Stimulated activated CD4-positive, alpha-beta T cell treated with anti-CD3 and anti-CD28 coated beads, Interleukin-12 subunit alpha, Interleukin-12 subunit beta, amount 100 ng/mL, for 4 hours (primary cell): Measurements from ENCODE around the gene CACNA1C.
"Not testable (repeated sequence)": the region's sequence is repeated elsewhere in the genome, so short reads cannot be mapped to it uniquely, and the experiment has no call there.

Experiments
- DNase-seq: peaks from one replicate; pipeline ENCODE4 v3.0.0-alpha.2; 2020

CACNA1C gene

DNA sequence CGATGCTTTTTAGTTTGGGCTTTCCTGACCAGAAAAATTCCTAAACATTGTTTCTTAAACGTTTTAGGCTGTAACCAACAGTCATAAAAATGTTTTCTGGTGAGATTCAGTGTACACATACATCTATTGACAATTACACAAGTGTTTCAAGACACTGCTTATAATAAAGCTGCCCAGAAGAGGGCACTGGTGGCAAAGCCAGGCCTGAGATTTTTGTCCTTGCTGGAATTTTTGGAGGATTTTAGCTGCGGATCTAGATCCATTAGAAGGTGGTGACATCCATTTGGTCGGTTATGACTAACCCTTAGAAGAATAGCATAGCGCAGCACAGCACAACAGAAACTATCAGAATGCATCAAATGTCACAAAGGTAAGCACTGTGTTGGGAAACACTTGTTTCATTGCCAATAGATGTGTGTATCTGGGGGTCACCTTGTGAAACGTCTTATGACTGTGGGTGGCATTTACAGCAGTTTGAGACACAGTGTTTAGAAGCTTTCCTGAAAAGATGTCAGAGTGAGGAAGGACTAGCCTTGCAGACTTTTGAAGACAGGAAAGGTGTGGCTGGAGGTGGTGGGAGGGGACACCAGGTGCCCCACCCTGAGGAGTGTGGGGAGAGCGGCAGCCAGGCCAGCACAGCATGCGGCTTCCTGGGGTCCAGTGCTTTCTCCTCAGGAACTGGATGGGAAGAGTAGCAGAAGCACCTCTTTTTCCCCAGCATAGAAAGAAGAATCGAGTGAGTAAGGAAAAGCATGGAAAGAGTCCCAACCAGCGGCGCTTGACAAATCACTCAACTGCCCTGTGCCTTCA, 687.2 kb downstream of the CACNA1C start:
- DNase-seq = no peak

DNA sequence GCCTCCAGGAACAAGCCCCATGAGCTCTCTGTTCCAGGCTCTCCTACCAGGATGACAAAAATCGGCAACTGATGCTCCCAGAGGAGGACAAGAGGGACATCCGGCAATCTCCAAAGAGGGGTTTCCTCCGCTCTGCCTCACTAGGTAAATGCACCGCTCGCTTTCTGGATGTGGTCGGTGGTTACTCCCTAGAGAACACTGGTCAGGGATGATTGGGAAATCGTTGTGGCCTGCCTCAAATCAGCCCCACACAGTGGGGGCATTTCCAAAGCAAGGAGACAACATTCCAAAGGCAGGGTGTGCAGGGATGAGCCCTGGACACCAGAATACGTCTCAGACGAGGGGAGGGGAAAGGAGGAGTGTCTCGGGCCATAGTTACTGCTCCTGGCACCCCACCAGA, 689.2 kb downstream of the CACNA1C start:
- not testable (repeated sequence) for DNase-seq

DNA sequence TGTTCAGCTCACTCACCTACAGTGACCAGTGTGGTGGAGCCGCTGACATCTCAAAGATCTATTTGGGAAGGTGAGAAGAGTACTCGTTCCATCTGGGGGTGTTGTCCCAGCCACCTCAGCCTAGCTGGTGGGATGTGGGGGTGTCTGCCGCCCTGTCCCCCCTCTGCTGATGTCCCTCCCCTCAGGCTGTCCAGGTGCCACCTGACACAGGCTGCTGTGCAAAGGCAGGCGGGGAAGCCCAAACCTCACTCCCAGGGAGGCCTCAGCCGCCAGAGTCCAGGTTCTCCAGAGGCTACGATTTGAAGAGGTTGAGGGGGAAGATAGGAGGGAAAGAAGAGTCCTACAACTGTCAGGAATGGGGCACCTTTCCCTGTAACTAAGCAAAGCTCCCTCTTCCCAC, 690.7 kb downstream of the CACNA1C start:
- DNase-seq = no peak

DNA sequence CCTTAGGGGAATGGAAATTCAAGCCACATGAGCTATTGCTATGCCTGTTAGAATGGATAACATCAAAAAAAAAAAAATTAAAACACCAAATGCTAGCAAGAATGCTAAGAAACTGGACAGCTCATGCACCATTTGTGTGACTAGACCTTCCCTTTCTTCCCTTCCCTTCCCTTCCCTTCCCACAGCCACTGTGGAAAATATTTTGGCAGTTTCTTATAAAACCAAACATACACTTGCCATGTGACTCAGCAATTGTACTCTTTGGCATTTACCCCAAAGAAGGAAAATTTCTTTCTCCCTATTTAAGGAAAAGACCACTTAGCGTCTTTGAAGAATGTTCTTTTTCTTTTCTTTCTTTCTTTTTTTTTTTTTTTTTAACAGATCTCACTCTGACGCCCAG, 692.9 kb downstream of the CACNA1C start:
- no peak for DNase-seq
